Measurements from ENCODE around the gene ALDH1L1. TPM values are rescaled to one million over a fixed set of nuclear protein-coding genes. Genes with fewer than 3 reads are reported as not detected.

ALDH1L1 gene
- total and polyA plus RNA-seq, 2 of the 8 experiments (the other 6 are each of a cell fraction or from before 2014, with no cell fraction given) = 0.98 to 1.6 TPM

DNA sequence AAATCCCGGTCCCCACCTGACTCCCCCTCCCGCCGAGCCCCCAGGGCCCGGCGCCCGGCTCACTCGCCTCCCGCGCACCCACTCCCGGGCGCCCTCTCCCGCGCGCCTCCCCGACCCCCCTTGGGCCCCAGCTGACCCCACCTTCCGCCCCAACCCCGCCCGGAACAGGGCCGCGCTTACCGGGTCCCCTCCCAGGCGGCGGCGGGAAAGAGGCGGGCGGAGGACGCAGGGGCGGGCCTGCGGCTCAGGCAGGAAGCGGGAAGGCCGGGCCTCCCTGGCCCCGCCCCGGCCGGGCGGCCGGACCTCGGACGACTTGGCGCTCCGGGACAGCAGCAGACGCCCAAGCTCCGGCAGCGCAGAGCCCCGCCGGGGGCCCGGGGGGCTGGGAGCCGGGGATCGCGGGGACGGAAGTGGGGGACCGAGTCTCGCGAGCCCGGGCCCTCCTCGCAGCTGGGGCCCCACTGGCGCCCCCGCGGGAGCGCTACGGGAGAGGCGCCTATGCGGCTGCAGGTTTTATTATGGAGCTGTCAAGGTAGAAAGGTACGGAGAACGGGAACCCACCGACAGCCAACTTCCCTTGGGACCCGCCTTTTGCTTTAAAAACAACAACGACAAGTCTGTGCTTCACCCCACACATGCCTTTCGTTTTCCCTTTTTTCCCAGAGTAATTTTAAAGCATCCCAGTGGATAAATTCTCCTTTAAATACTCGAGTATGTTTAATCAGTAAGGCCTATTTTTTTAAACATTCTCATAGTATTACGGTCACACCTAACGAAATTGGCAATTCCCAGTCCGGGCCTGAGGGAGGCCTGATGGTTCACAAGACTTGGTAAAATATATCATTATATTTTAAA is 96.2 kb downstream of the ALDH1L1 start, which contains the start of gene SLC41A3:
TSS of gene SLC41A3 (minus strand) at position 212 of the 855 bp plus-strand sequence. CDS start 15,905 bp downstream, outside the sequence.
- no peak within 1 kb of the TSS for H2BK12ac ChIP-seq (ENCODE audit: low read depth, low read length)
- peak within 1 kb of the TSS; percentile 80 for H4K8ac ChIP-seq (ENCODE audit: extremely low read depth, insufficient read depth, low read length)
- H4K20me1 ChIP-seq (replicated peaks in 1 of 2; ENCODE audit: control insufficient read depth in 1 of 2, insufficient read depth in 2 of 2, low read length in 2 of 2) = no peaks in the 10 kb centered on the region
- no peak within 1 kb of the TSS for H2BK15ac ChIP-seq (ENCODE audit: low read length)
- no peak within 1 kb of the TSS for H3K27ac ChIP-seq (ENCODE audit: low read depth, low read length)
- H3K79me1 ChIP-seq (ENCODE audit: low read depth, low read length) = no peaks in the 10 kb centered on the region
- POLR2A ChIA-PET (ENCODE audit: partially characterized antibody) = interaction anchor here (0.7 kb wide), 1 partner anchor 120 kb away, joined by 3 read pairs; no protein-coding TSS in a partner anchor
- H2BK120ac ChIP-seq (replicated peaks; ENCODE audit: low read depth, low read length) = no peak within 1 kb of the TSS
- H2AFZ ChIP-seq (ENCODE audit: low read length) = no peak within 1 kb of the TSS; the same call in 1 of the 2 replicates
- CTCF ChIA-PET (ENCODE audit: partially characterized antibody) = interaction anchor here (0.7 kb wide), 1 partner anchor 10 kb away, joined by 3 read pairs; no protein-coding TSS in a partner anchor
- H3K9me3 ChIP-seq (ENCODE audit: insufficient read depth in 2 of 2, low read depth in 1 of 2, low read length in 1 of 2) = peaks cover 12 to 23% of the 10 kb centered on the region in 2 experiments
- FAIRE-seq (no peak), DNase-seq (ENCODE audit: low read depth in 1 of 2, low spot score in 2 of 2) (peak; percentile 21 to 89)
- no peaks in the 10 kb centered on the region for H3K79me2 ChIP-seq (ENCODE audit: control insufficient read depth in 1 of 2, insufficient read depth in 2 of 2, low read length in 2 of 2)
- H3K4ac ChIP-seq (replicated peaks; ENCODE audit: insufficient read length, low read depth, low read length) = peak within 1 kb of the TSS; percentile 53
- peak within 1 kb of the TSS; percentile 56 to 85 for H3K4me2 ChIP-seq (ENCODE audit: insufficient read depth in 1 of 2, low read depth in 2 of 2, low read length in 2 of 2)
- no peak within 1 kb of the TSS for H3K23ac ChIP-seq (ENCODE audit: insufficient read length)
- H3K18ac ChIP-seq (ENCODE audit: extremely low read depth, low read length) = no peak within 1 kb of the TSS; the same call in 1 of the 2 replicates
- no peaks in the 10 kb centered on the region; a peak in 1 of 7 replicates for H3K27me3 ChIP-seq (replicated peaks in 1 of 4; ENCODE audit: control insufficient read depth in 3 of 4, extremely low read depth in 1 of 4, insufficient read depth in 3 of 4, low read length in 3 of 4)
- H2BK20ac ChIP-seq (ENCODE audit: low read length) = no peak within 1 kb of the TSS
- H4K91ac ChIP-seq (replicated peaks; ENCODE audit: insufficient read length, low read length) = no peak within 1 kb of the TSS
- no peak within 1 kb of the TSS for H3K56ac ChIP-seq (replicated peaks; ENCODE audit: insufficient read length, low read depth, low read length)
- H3K4me1 ChIP-seq (replicated peaks in 1 of 4; ENCODE audit: control insufficient read depth in 3 of 4, insufficient read depth in 4 of 4, low read length in 3 of 4) = no peaks in the 10 kb centered on the region
- no peaks in the 10 kb centered on the region; a peak in 1 of 8 replicates for H3K36me3 ChIP-seq (ENCODE audit: control insufficient read depth in 2 of 4, insufficient read depth in 4 of 4, low read length in 3 of 4)
- H3K4me3 ChIP-seq (ENCODE audit: extremely low read depth in 1 of 4, insufficient read depth in 2 of 4, low read depth in 3 of 4, low read length in 4 of 4) = peak within 1 kb of the TSS; percentile 61 to 89 (median 66)
- WGBS, 2 experiments (ENCODE audit: extremely low coverage in 1 of 2, insufficient coverage in 1 of 2, insufficient read length in 1 of 2, insufficient replicate concordance in 2 of 2, low coverage in 1 of 2, low lambda C conversion rate in 2 of 2, missing lambda C conversion rate in 1 of 2) = 19% methylated on average over 17 of the region's 72 CpGs; no CpG with 5 or more reads in 1 of the 2 experiments
- peak within 1 kb of the TSS; percentile 51 for H4K5ac ChIP-seq (ENCODE audit: insufficient read length, low read depth, low read length)
- no peak within 1 kb of the TSS for H3K14ac ChIP-seq (ENCODE audit: insufficient read length)
- peak within 1 kb of the TSS in 3 of 4 experiments; percentile 7 to 61 (median 48); a peak in 4 of 7 replicates for H3K9ac ChIP-seq (replicated peaks in 1 of 4; ENCODE audit: extremely low read depth in 1 of 4, low read depth in 3 of 4, low read length in 3 of 4)
- H2AK5ac ChIP-seq (ENCODE audit: low read depth, low read length) = no peak within 1 kb of the TSS
- H3K23me2 ChIP-seq (ENCODE audit: low read depth, low read length) = peaks cover 4% of the 10 kb centered on the region; the same call in 1 of the 2 replicates
- peak within 1 kb of the TSS; percentile 60; the same call in 1 of the 2 replicates for H2BK5ac ChIP-seq (ENCODE audit: low read depth, low read length)
- no peak for TF ChIP-seq SP4 (IDR thresholded peaks at IDR 0.05; ENCODE audit: low read length)
- TF ChIP-seq CTCF (IDR thresholded peaks at IDR 0.05; ENCODE audit: control extremely low read depth in 1 of 3, insufficient read depth in 1 of 3, low read depth in 1 of 3, low read length in 3 of 3) = peak in 1 of 3 experiments; percentile 21; a peak in 1 of 4 replicates
- peak; percentile 14 for TF ChIP-seq ASH2L (IDR thresholded peaks at IDR 0.05; ENCODE audit: low read length)
- no peak for TF ChIP-seq POLR2AphosphoS5 (IDR thresholded peaks at IDR 0.05; ENCODE audit: low read depth, low read length)
- no peak for TF ChIP-seq CBX8 (IDR thresholded peaks at IDR 0.05; ENCODE audit: borderline replicate concordance, low read depth, low read length)
- no peak; the same call in none of the 2 replicates for TF ChIP-seq PHF8 (conservative IDR thresholded peaks at IDR 0.05; ENCODE audit: low read depth, low read length)
- peak in 1 of 2 experiments; percentile 33; a peak in 1 of 3 replicates for TF ChIP-seq POLR2A (IDR thresholded peaks at IDR 0.05; ENCODE audit: control extremely low read depth in 1 of 2, low read depth in 2 of 2, low read length in 2 of 2)
- no peak for TF ChIP-seq E2F6 (IDR thresholded peaks at IDR 0.05)
